Neural cell (in vitro differentiated cells): ENCODE results near the gene CCZ1. TPM values are rescaled to one million over a fixed set of nuclear protein-coding genes. Genes with fewer than 3 reads are reported as not detected.
"Not testable (repeated sequence)": the region's sequence is repeated elsewhere in the genome, so short reads cannot be mapped to it uniquely, and the experiment has no call there.

Source experiments
- H2AFZ ChIP-seq: fragments of 200-600, 300-800 bp; sonication (generic), shearing (Covaris generic); 2 replicates; pipeline ENCODE4 v1.6.0; 2014; ENCODE audit warnings: low read depth, mild to moderate bottlenecking, antibody characterized with exemption, low read length, moderate library complexity
- H3F3A ChIP-seq: fragments of 200-600 bp; shearing (Covaris generic); 2 replicates; pipeline ENCODE4 v1.6.1; 2016; ENCODE audit warnings: mild to moderate bottlenecking, moderate library complexity, mixed read lengths, antibody characterized with exemption, low read length; ENCODE audit not compliant: insufficient read depth, poor library complexity, severe bottlenecking
- H3K27ac ChIP-seq: fragments of 200-600, 300-800 bp; sonication (generic), shearing (Covaris generic); 2 replicates; pipeline ENCODE4 v1.5.1; 2014; ENCODE audit warnings: mild to moderate bottlenecking, low read length, moderate library complexity
- H3K27me3 ChIP-seq: fragments of 300-800, 200-600 bp; sonication (generic), shearing (Covaris generic); 2 replicates; pipeline ENCODE4 v1.6.0; 2014; ENCODE audit warnings: mild to moderate bottlenecking, low read depth, low read length, moderate library complexity; ENCODE audit not compliant: insufficient read depth
- H3K36me3 ChIP-seq: fragments of 300-800, 200-600 bp; sonication (generic), shearing (Covaris generic); 2 replicates; pipeline ENCODE4 v1.5.1; 2014; ENCODE audit warnings: mild to moderate bottlenecking, antibody characterized with exemption, low read length, moderate library complexity; ENCODE audit not compliant: insufficient read depth
- H3K4me2 ChIP-seq: fragments of 300-800, 200-600 bp; sonication (generic), shearing (Covaris generic); 2 replicates; pipeline ENCODE4 v1.6.0; 2014; ENCODE audit warnings: mild to moderate bottlenecking, low read length
- H3K4me3 ChIP-seq: fragments of 300-800, 200-600 bp; sonication (generic), shearing (Covaris generic); 2 replicates; pipeline ENCODE4 v1.5.1; 2014; ENCODE audit warnings: mild to moderate bottlenecking, low read length, moderate library complexity
- H3K79me2 ChIP-seq: fragments of 200-600 bp; shearing (Covaris generic); replicated peaks from 2 replicates; pipeline ENCODE4 v1.6.0; 2014; ENCODE audit warnings: mild to moderate bottlenecking, low read length, moderate library complexity; ENCODE audit not compliant: insufficient read depth
- H3K9ac ChIP-seq: fragments of 300-800, 200-600 bp; sonication (generic), shearing (Covaris generic); 2 replicates; pipeline ENCODE4 v1.6.1; 2016; ENCODE audit warnings: mild to moderate bottlenecking, low read length, mixed read lengths
- H3K9me2 ChIP-seq: fragments of 200-600 bp; shearing (Covaris generic); 2 replicates; pipeline ENCODE4 v1.6.1; 2016; ENCODE audit warnings: mild to moderate bottlenecking, low read length, mixed read lengths; ENCODE audit not compliant: insufficient read depth
- H3K9me3 ChIP-seq: fragments of 200-600, 300-800 bp; sonication (generic), shearing (Covaris generic); 2 replicates; pipeline ENCODE4 v1.6.1; 2016; ENCODE audit warnings: mild to moderate bottlenecking, mixed run types, low read length, moderate library complexity, mixed read lengths
- H4K20me1 ChIP-seq: fragments of 200-600 bp; shearing (Covaris generic); 2 replicates; pipeline ENCODE4 v1.6.1; 2016; ENCODE audit warnings: mild to moderate bottlenecking, mixed run types; ENCODE audit not compliant: insufficient read depth
- EP300 ChIP-seq: fragments of 450-650 bp; conservative IDR thresholded peaks from 2 replicates; pipeline ENCODE4 v1.6.1; 2014; ENCODE audit warnings: antibody characterized with exemption, mild to moderate bottlenecking, moderate library complexity; ENCODE audit not compliant: poor library complexity, severe bottlenecking
- EZH2 ChIP-seq: fragments of 200-600, 300-800 bp; shearing (Covaris generic), sonication (generic); IDR thresholded peaks from 2 replicates; pipeline ENCODE4 v1.6.1; 2014; ENCODE audit warnings: antibody characterized with exemption, low read length, borderline replicate concordance, mild to moderate bottlenecking; ENCODE audit not compliant: insufficient read depth, poor library complexity, severe bottlenecking
- POLR2AphosphoS5 ChIP-seq: IDR thresholded peaks from 2 replicates; pipeline ENCODE4 v1.6.1; 2012
- polyA plus RNA-seq: library from polyadenylated mRNA; depleted of rRNA; stranded (reverse); fragments of >200 nt; gene quantifications from 2 replicates; pipeline ENCODE4 v1.2.3, GENCODE V29; 2014

Gene CCZ1
- polyA plus RNA-seq, 1 donor from 2014 or later, result 195 TPM

- TF ChIP-seq EZH2 (no peak), POLR2AphosphoS5 (no peak), EP300 (no peak)
These were observed 6.0 kb upstream of the CCZ1 start (continued) for GRCh38 chr7:5892498-5892897.

GRCh38 chr7:5897369-5897919, 1.1 kb upstream of the CCZ1 start:
- not testable (repeated sequence) for H3K9me3 ChIP-seq

GRCh38 chr7:5903002-5903401, 4.5 kb downstream of the CCZ1 start:
- not testable (repeated sequence) for H3K27ac ChIP-seq, H3K9me2 ChIP-seq, H3K79me2 ChIP-seq, H3K4me2 ChIP-seq, H3K9me3 ChIP-seq, H3K4me3 ChIP-seq, H3K9ac ChIP-seq, H3K36me3 ChIP-seq, H4K20me1 ChIP-seq, H2AFZ ChIP-seq, H3K27me3 ChIP-seq, H3F3A ChIP-seq

More at GRCh38 chr7:5897369-5897919, 1.1 kb upstream of the CCZ1 start:
- H2AFZ ChIP-seq, H3K9ac ChIP-seq, H4K20me1 ChIP-seq, H3K27me3 ChIP-seq, H3K79me2 ChIP-seq, H3F3A ChIP-seq, H3K9me2 ChIP-seq, H3K36me3 ChIP-seq, H3K4me2 ChIP-seq: not testable (repeated sequence)
- H3K27ac ChIP-seq, result peak overlapping the region; percentile 72
- H3K4me3 ChIP-seq, result peak overlapping the region; percentile 57

GRCh38 chr7:5904726-5905125, 6.2 kb downstream of the CCZ1 start:
- H3K9ac ChIP-seq, H3K4me3 ChIP-seq, H3K27me3 ChIP-seq, H3K27ac ChIP-seq, H3K9me2 ChIP-seq, H4K20me1 ChIP-seq, H3K4me2 ChIP-seq, H3K9me3 ChIP-seq, H2AFZ ChIP-seq, H3K79me2 ChIP-seq, H3F3A ChIP-seq, H3K36me3 ChIP-seq: not testable (repeated sequence)

- H3K4me2 ChIP-seq, H3K27me3 ChIP-seq, H3K79me2 ChIP-seq, H3K9me2 ChIP-seq, H2AFZ ChIP-seq, H3K9me3 ChIP-seq, H3K27ac ChIP-seq, H3F3A ChIP-seq, H3K36me3 ChIP-seq, H3K9ac ChIP-seq, H3K4me3 ChIP-seq, H4K20me1 ChIP-seq: not testable (repeated sequence)
These were observed 10.3 kb downstream of the CCZ1 start for GRCh38 chr7:5908835-5909234.

GRCh38 chr7:5916529-5916928, 18.0 kb downstream of the CCZ1 start:
- H3K27me3 ChIP-seq, H3K9ac ChIP-seq, H2AFZ ChIP-seq, H3K9me2 ChIP-seq, H4K20me1 ChIP-seq, H3K27ac ChIP-seq, H3K79me2 ChIP-seq, H3F3A ChIP-seq, H3K4me3 ChIP-seq, H3K4me2 ChIP-seq, H3K36me3 ChIP-seq, H3K9me3 ChIP-seq: not testable (repeated sequence)

GRCh38 chr7:5924180-5924579, 25.6 kb downstream of the CCZ1 start:
- H3K9ac ChIP-seq, H3K9me2 ChIP-seq, H3K9me3 ChIP-seq, H2AFZ ChIP-seq, H4K20me1 ChIP-seq, H3K4me2 ChIP-seq, H3K79me2 ChIP-seq, H3F3A ChIP-seq, H3K36me3 ChIP-seq, H3K27ac ChIP-seq, H3K4me3 ChIP-seq, H3K27me3 ChIP-seq: not testable (repeated sequence)

- H4K20me1 ChIP-seq, H2AFZ ChIP-seq, H3K4me2 ChIP-seq, H3F3A ChIP-seq, H3K36me3 ChIP-seq, H3K9ac ChIP-seq, H3K27me3 ChIP-seq, H3K9me3 ChIP-seq, H3K27ac ChIP-seq, H3K4me3 ChIP-seq, H3K79me2 ChIP-seq, H3K9me2 ChIP-seq: not testable (repeated sequence)
These were observed 26.1 kb downstream of the CCZ1 start for GRCh38 chr7:5924630-5925029.
